Astrocyte of the spinal cord (primary cell): ENCODE measurements around the gene RANBP17.

Experiments
- DNase-seq: peaks from one replicate; pipeline ENCODE4 v3.0.0; 2011; ENCODE audit warnings: low read depth, low spot score
- H3K4me3 ChIP-seq: 2 replicates; pipeline ENCODE4 v1.5.1; 2011; ENCODE audit warnings: low read depth, mild to moderate bottlenecking, low read length, moderate library complexity
- CTCF ChIP-seq: IDR thresholded peaks from 2 replicates; pipeline ENCODE4 v1.5.1; 2012; ENCODE audit warnings: low read depth, mild to moderate bottlenecking, low read length, inconsistent platforms
- in situ Hi-C: cut with HindIII; loops from 2 replicates; pipeline ENCODE4 v1.10.0; 2017; ENCODE audit warnings: low sequenced_read_pairs

Gene RANBP17

GRCh38 chr5:171344936-171345608 lies 483.3 kb downstream of the RANBP17 start:
- H3K4me3 ChIP-seq, result no peak overlapping the region
- TF ChIP-seq CTCF, result no peak
- no peak for DNase-seq
- in situ Hi-C loops, result no loop called here
